ENCODE results near the gene SERTM2. TPM values are rescaled to one million over a fixed set of nuclear protein-coding genes. Genes with fewer than 3 reads are reported as not detected.

SERTM2 gene
- polyA plus RNA-seq, 1 donor from 2014 or later: not detected

GRCh38 chrX:111503485-111503993, 7.9 kb upstream of the SERTM2 start:
- H3F3A ChIP-seq (ENCODE audit: insufficient read depth, low read length, poor library complexity, severe bottlenecking): no peaks in the 10 kb centered on the region
- H3K9me3 ChIP-seq (ENCODE audit: low read length): no peaks in the 10 kb centered on the region
- no peak overlapping the region for H3K27ac ChIP-seq (ENCODE audit: low read length)
- H3K27me3 ChIP-seq (ENCODE audit: insufficient read depth, low read depth, low read length): no peaks in the 10 kb centered on the region
- H3K4me3 ChIP-seq (ENCODE audit: low read length): no peak overlapping the region
- no peaks in the 10 kb centered on the region for H4K20me1 ChIP-seq (ENCODE audit: insufficient read depth)
- H3K79me2 ChIP-seq (replicated peaks; ENCODE audit: insufficient read depth, low read length): no peaks in the 10 kb centered on the region
- no peaks in the 10 kb centered on the region for H3K36me3 ChIP-seq (ENCODE audit: insufficient read depth, low read length)
- no peak overlapping the region for H2AFZ ChIP-seq (ENCODE audit: low read depth, low read length)
- no peak for TF ChIP-seq POLR2AphosphoS5 (IDR thresholded peaks at IDR 0.05)
- TF ChIP-seq SMC3 (conservative IDR thresholded peaks at IDR 0.05; ENCODE audit: poor library complexity): no peak
- TF ChIP-seq, protein P1, sequence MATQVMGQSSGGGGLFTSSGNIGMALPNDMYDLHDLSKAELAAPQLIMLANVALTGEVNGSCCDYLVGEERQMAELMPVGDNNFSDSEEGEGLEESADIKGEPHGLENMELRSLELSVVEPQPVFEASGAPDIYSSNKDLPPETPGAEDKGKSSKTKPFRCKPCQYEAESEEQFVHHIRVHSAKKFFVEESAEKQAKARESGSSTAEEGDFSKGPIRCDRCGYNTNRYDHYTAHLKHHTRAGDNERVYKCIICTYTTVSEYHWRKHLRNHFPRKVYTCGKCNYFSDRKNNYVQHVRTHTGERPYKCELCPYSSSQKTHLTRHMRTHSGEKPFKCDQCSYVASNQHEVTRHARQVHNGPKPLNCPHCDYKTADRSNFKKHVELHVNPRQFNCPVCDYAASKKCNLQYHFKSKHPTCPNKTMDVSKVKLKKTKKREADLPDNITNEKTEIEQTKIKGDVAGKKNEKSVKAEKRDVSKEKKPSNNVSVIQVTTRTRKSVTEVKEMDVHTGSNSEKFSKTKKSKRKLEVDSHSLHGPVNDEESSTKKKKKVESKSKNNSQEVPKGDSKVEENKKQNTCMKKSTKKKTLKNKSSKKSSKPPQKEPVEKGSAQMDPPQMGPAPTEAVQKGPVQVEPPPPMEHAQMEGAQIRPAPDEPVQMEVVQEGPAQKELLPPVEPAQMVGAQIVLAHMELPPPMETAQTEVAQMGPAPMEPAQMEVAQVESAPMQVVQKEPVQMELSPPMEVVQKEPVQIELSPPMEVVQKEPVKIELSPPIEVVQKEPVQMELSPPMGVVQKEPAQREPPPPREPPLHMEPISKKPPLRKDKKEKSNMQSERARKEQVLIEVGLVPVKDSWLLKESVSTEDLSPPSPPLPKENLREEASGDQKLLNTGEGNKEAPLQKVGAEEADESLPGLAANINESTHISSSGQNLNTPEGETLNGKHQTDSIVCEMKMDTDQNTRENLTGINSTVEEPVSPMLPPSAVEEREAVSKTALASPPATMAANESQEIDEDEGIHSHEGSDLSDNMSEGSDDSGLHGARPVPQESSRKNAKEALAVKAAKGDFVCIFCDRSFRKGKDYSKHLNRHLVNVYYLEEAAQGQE (IDR thresholded peaks at IDR 0.05; ENCODE audit: borderline replicate concordance): no peak
- no peak for TF ChIP-seq EP300 (conservative IDR thresholded peaks at IDR 0.05; ENCODE audit: poor library complexity, severe bottlenecking)
- TF ChIP-seq TAF1 (IDR thresholded peaks at IDR 0.05; ENCODE audit: low read depth): no peak
- TF ChIP-seq MXI1 (conservative IDR thresholded peaks at IDR 0.05; ENCODE audit: poor library complexity, severe bottlenecking): no peak
- TF ChIP-seq EZH2 (IDR thresholded peaks at IDR 0.05; ENCODE audit: borderline replicate concordance, insufficient read depth, low read length, poor library complexity, severe bottlenecking): no peak
- no peak for TF ChIP-seq CTCF (IDR thresholded peaks at IDR 0.05; ENCODE audit: poor library complexity, severe bottlenecking)
- no peak for TF ChIP-seq RAD21 (conservative IDR thresholded peaks at IDR 0.05)
- H3K9me2 ChIP-seq (ENCODE audit: insufficient read depth, low read length): no peaks in the 10 kb centered on the region
- H3K9ac ChIP-seq (ENCODE audit: low read length): no peak overlapping the region
- H3K4me2 ChIP-seq (ENCODE audit: low read length): no peak overlapping the region

DNA sequence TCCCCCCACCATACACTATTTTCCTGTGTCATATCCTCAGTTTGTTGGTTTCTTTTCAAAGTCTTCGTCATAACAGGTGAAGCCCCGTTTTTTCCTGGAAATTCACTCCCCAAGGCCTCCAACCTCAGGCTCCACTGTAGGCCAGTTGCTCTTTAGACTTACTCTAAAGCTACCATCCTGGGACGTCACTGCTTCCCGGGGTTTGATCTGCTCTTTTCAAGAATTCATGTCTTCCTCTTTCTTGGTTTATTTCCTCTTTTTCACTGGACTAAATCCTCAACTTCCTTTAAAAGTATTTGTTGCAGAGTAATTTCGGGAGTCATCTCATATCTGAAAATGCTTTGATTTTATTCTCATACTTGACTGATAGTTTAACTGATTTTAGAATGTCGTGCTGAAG, 6.5 kb upstream of the SERTM2 start:
- no peaks in the 10 kb centered on the region for H4K20me1 ChIP-seq (ENCODE audit: insufficient read depth)
- TF ChIP-seq EZH2 (IDR thresholded peaks at IDR 0.05; ENCODE audit: borderline replicate concordance, insufficient read depth, low read length, poor library complexity, severe bottlenecking) (no peak), EP300 (conservative IDR thresholded peaks at IDR 0.05; ENCODE audit: poor library complexity, severe bottlenecking) (no peak), CTCF (IDR thresholded peaks at IDR 0.05; ENCODE audit: poor library complexity, severe bottlenecking) (no peak), RAD21 (conservative IDR thresholded peaks at IDR 0.05) (no peak), POLR2AphosphoS5 (IDR thresholded peaks at IDR 0.05) (no peak), MXI1 (conservative IDR thresholded peaks at IDR 0.05; ENCODE audit: poor library complexity, severe bottlenecking) (no peak), SMC3 (conservative IDR thresholded peaks at IDR 0.05; ENCODE audit: poor library complexity) (no peak), TAF1 (IDR thresholded peaks at IDR 0.05; ENCODE audit: low read depth) (no peak)
- TF ChIP-seq, protein P1 (IDR thresholded peaks at IDR 0.05; ENCODE audit: borderline replicate concordance): no peak
- H3K36me3 ChIP-seq (ENCODE audit: insufficient read depth, low read length): no peaks in the 10 kb centered on the region
- H3K79me2 ChIP-seq (replicated peaks; ENCODE audit: insufficient read depth, low read length): no peaks in the 10 kb centered on the region
- H3K27ac ChIP-seq (ENCODE audit: low read length): no peak overlapping the region
- no peak overlapping the region for H3K9ac ChIP-seq (ENCODE audit: low read length)
- no peaks in the 10 kb centered on the region for H3K27me3 ChIP-seq (ENCODE audit: insufficient read depth, low read depth, low read length)
- no peaks in the 10 kb centered on the region for H3F3A ChIP-seq (ENCODE audit: insufficient read depth, low read length, poor library complexity, severe bottlenecking)
- H2AFZ ChIP-seq (ENCODE audit: low read depth, low read length): no peak overlapping the region
- H3K4me3 ChIP-seq (ENCODE audit: low read length): no peak overlapping the region
- no peaks in the 10 kb centered on the region for H3K9me3 ChIP-seq (ENCODE audit: low read length)
- H3K9me2 ChIP-seq (ENCODE audit: insufficient read depth, low read length): no peaks in the 10 kb centered on the region
- no peak overlapping the region for H3K4me2 ChIP-seq (ENCODE audit: low read length)
